GM10266 (cell line): ENCODE measurements around the gene PDCD10.

Experiments
- DNase-seq: peaks from one replicate; pipeline ENCODE4 v3.0.0; 2012; ENCODE audit errors: extremely low spot score
- TF ChIP-seq, protein P1 (sequence below): IDR thresholded peaks from 2 replicates; pipeline ENCODE4 v1.5.1; 2012; ENCODE audit warnings: mild to moderate bottlenecking, low read depth; ENCODE audit not compliant: control insufficient read depth, insufficient read depth; ENCODE audit errors: missing control alignments

Gene PDCD10

GRCh38 chr3:167728176-167728575 lies 6.5 kb downstream of the PDCD10 start:
- DNase-seq, result no peak
- TF ChIP-seq, protein P1, sequence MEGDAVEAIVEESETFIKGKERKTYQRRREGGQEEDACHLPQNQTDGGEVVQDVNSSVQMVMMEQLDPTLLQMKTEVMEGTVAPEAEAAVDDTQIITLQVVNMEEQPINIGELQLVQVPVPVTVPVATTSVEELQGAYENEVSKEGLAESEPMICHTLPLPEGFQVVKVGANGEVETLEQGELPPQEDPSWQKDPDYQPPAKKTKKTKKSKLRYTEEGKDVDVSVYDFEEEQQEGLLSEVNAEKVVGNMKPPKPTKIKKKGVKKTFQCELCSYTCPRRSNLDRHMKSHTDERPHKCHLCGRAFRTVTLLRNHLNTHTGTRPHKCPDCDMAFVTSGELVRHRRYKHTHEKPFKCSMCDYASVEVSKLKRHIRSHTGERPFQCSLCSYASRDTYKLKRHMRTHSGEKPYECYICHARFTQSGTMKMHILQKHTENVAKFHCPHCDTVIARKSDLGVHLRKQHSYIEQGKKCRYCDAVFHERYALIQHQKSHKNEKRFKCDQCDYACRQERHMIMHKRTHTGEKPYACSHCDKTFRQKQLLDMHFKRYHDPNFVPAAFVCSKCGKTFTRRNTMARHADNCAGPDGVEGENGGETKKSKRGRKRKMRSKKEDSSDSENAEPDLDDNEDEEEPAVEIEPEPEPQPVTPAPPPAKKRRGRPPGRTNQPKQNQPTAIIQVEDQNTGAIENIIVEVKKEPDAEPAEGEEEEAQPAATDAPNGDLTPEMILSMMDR, result no peak

DNA sequence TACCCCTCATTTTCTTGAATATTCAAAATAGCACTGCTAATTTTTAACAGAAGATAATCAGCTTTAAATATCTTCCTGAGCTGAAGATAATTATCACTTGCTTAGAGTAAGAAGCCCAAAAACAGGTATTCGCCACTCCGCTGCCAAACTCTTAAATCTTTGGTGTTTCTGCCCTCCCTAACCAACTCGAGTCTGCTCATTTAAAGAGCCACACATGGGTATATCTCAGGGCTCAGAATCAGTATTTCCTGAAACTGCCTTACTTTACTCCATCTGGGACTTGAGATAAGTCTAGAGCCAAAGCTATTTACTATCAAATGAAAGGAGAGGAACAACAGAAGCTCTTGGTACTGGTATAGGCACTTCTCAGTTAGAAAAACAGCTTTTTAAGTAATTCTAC lies 10.8 kb downstream of the PDCD10 start:
- TF ChIP-seq, protein P1, result no peak
- no peak for DNase-seq

DNA sequence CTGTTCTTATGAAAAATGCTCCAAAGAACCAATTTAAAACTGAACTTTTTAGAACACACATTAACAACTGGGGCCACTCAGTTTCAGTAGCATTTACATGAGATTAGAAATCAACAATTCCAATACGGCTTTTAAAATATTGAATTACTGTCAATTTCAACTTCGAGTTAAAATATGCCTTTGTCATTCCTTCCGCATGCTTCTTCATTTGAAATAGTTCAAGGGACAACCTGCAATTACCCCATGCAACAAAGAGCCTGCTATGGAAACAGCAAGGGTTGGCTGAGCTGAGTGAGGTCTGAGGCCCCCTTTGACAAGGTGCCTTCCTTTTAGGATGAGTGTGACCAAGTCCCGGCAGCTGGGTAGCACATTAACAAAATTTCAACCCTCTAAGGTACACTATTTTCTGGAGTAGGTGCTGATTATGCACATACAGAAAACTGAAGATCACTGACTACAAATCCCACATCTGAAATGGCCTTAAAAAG lies 11.6 kb downstream of the PDCD10 start:
- DNase-seq, result no peak
- TF ChIP-seq, protein P1, result no peak

GRCh38 chr3:167718582-167718981 lies 16.1 kb downstream of the PDCD10 start:
- TF ChIP-seq, protein P1, result no peak
- DNase-seq, result no peak

GRCh38 chr3:167716920-167717319 lies 17.8 kb downstream of the PDCD10 start:
- DNase-seq, result no peak

DNA sequence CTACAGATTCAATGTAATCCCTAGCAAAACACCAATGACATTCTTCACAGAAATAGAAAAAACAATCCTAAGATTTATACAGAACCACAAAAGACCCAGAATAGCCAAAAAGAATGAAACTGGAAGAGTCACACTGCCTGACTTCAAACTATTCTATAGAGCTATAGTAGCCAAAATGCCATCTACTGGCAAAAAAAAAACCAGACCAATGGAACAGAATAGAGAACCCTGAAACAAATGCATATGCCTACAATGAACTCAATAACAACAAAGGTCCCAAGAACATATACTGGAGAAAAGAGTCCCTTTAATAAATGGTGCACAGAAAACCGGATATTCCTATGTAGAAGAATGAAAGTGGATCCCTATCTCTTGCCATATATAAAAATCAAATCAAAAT lies 19.8 kb downstream of the PDCD10 start:
- TF ChIP-seq, protein P1, result no peak
- no peak for DNase-seq

More at GRCh38 chr3:167716920-167717319, 17.8 kb downstream of the PDCD10 start:
- TF ChIP-seq, protein P1, result no peak

- DNase-seq, result no peak
- TF ChIP-seq, protein P1, result no peak
Observed at GRCh38 chr3:167712445-167712844, 22.2 kb downstream of the PDCD10 start.
